NCI-H1930 (cell line): ENCODE measurements around the gene ITGA4.

Source experiments
- DNase-seq, 2 experiments: peaks; one replicate each; lab custom pipeline; 2025; lab: John Stamatoyannopoulos, UW

The ITGA4 gene

DNA sequence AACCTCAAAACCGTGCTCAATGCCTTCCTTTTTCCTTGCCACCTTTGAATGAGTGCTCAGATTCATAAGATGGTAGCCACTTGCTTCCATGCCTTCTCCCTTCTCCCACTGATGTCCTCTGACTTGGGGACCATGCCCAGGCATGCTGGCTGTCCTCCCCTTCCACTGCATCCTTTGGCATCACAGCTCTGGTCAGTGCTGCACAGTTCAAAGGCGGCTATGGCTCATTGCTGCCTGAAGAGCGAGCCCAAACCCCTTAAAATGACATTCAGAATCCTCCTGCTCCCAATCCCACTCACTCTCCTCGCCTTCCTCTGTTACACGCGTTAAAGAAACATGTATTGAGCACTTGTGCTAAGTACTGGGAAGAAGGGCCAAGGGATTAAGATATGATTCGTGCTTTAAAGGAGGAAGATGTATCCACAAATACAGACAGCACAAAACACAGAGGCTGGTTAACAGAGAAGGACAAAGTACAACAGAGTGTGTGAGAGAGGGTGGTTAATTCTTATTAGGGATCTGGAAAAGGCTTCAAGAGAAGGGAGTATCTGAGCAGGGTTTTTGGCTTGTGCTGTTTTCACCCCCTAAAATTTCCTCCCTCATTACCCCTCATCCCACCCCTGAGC is 118.0 kb downstream of the ITGA4 start:
- no peak for DNase-seq

- DNase-seq: no peak
Observed at GRCh38 chr2:181575650-181576025, 118.5 kb downstream of the ITGA4 start.

- DNase-seq: no peak
Observed at GRCh38 chr2:181576431-181576830, 119.2 kb downstream of the ITGA4 start.

DNA sequence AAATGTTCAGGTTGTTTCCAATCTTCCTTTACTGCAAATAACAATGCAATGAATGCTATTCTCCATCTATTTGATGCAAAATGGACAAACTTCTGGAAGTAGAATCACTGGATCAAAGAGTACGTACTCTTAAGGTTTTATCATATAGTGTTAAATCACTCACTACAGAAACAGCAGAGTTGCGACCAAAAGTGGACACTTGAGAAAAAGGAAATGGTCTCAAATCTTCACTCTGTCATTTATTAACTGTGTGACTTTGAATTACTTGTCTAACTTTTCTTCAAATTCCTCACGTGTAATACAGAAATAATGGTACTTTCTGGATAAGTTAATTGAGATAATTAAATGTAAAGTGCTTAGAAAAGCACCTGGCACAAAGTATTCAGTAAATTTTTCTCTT is 121.6 kb downstream of the ITGA4 start:
- DNase-seq: no peak

GRCh38 chr2:181581534-181581933 is 124.3 kb downstream of the ITGA4 start:
- DNase-seq: no peak

- DNase-seq: no peak
Observed at GRCh38 chr2:181585732-181586131, 128.5 kb downstream of the ITGA4 start.
